ENCODE measurements around the gene HSD17B4.
"Not testable (repeated sequence)": the region's sequence is repeated elsewhere in the genome, so short reads cannot be mapped to it uniquely, and the experiment has no call there.

HSD17B4 gene

DNA sequence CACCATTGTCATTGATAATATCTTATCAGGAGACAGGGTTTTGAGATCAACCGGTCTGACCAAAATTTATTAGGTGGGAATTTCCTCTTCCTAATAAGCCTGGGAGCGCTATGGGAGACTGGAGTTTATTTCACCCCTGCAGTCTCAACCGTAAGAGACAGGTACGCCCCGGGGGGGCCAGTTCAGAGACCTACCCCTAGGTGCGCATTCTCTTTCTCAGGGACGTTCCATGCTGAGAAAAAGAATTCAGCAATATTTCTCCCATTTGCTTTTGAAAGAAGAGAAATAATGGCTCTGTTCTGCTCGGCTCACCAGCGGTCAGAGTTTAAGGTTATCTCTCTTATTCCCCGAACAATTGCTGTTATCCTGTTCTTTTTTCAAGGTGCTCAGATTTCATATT, 28.3 kb downstream of the HSD17B4 start:
- not testable (repeated sequence) for DNase-seq (ENCODE audit: low read depth)

DNA sequence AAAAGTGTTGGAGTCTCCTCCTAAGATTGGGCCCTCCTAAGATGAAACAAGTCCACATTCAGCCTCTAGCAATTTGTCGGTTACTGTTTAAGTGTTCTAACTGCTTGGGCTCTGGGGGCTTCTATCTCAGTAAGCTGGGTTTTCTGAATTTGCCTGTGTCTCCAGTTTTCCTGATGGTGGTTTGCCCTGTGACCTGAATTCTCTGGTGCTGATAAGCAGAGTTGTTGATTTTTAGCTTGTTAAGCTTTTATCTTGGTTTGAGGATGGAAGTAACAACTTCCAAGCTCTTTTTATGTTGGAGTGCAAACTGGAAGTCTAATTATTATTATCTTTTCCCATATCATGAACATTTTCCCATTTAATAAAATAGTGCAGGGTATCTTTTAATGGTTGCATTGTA, 30.9 kb downstream of the HSD17B4 start:
- no peak for DNase-seq (ENCODE audit: low read depth)

DNA sequence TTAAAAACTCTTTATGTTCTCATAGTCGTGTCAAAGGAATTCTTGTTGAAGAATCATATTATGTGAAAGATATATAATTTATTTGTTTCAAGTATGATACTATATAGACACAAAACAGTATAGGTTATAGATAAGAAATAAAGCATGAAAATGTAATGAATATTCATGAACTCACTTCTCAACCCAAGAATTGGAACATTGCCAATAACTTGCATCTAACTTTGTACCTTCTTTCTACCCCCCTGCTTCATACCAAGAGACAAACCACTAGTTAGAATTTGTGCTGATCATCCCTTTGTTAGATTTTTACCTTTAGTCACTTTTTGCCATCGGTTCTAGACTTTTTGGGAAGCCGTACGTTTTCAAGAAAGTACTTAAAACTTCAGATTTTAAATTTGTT, 32.6 kb downstream of the HSD17B4 start:
- DNase-seq (ENCODE audit: low read depth) = no peak

DNA sequence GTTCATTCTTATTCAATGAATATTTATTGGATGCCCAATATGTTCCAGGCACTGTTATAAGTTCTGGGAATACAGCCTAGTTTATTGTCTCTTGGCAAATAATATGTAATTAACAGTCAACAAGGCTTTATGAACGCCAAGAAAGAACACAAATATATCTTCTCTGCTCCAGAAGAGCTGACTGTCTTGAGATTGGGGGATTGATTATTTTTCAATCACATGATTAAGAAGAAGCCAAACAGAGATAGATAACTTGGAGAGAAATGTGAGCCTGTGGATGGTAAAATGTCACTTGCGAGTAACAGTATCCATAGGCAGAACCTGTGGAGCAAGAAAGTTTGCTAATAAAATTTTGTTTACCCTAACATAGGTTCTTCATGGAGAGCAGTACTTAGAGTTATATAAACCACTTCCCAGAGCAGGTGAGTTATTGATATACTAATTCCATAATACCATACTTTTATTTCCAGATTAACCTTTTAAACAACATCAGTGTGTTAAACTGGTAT, 49.4 kb downstream of the HSD17B4 start:
- DNase-seq (ENCODE audit: low read depth) = no peak

DNA sequence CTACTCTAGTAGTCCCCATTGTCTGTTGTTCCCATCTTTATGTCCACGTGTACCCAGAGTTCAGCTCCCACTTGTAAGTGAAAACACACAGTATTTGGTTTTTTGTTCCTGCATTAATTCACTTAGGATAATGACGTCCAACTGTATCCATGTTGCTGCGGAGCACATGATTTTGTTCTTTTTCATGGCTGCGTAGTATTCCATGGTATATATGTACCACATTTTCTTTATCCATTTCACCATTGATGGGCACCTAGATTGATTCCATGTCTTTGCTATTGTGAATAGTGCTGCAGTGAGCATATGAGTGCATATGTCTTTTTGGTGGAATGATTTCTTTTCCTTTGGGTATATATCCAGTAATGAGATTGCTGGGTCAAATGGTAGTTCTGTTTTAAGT, 51.6 kb downstream of the HSD17B4 start:
- not testable (repeated sequence) for DNase-seq (ENCODE audit: low read depth)

DNA sequence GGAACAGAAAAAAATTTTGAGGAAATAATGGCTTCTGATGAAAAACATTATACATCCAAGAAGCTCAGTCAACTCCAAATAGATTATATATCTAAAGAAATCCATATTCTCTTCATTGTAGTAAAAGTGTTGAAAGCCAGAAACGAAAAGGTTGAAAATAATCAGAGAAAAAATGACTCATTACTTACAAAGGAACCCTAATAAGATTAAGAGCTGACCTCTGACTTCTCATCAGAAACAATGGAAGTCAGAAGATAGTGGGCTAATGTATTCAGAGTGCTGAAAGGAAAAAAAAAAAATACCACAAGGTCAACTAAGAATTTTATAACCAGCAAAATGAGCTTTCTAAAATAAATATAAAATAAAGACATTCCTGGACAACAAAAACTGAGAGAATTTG, 60.0 kb downstream of the HSD17B4 start:
- no peak for DNase-seq (ENCODE audit: low read depth)

DNA sequence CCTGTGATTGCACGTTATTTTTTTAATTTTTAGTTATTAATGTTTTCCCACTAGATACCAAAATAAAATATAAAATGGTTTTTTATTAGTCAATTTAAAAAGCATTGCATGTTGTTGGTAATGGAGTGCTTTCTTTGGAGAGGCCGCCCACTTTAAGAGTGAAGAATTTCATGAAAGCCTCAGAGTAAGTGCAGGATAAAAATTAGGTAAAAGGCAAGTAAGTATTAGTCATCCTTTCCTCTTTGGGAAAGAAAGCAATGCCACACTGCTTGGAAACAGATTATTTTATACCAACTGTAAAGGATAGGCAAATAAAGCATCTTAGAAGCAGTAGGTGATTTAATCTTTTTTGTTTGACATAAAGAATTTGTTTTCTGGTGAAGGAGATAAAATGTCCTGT, 62.9 kb downstream of the HSD17B4 start:
- DNase-seq (ENCODE audit: low read depth) = no peak

DNA sequence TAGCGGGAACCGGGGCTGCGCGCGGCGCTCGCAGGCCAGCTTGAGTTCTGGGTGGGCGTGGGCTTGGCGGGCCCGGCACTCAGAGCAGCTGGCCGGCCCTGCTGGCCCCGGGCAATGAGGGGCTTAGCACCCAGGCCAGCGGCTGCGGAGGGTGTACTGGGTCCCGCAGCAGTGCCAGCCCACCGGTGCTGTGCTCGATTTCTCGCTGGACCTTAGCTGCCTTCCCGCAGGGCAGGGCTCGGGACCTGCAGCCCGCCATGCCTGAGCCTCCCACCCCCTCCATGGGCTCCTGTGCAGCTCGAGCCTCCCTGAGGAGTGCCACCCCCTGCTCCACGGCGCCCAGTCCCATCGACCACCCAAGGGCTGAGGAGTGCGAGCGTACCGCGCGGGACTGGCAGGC, 64.8 kb downstream of the HSD17B4 start:
- not testable (repeated sequence) for DNase-seq (ENCODE audit: low read depth)

DNA sequence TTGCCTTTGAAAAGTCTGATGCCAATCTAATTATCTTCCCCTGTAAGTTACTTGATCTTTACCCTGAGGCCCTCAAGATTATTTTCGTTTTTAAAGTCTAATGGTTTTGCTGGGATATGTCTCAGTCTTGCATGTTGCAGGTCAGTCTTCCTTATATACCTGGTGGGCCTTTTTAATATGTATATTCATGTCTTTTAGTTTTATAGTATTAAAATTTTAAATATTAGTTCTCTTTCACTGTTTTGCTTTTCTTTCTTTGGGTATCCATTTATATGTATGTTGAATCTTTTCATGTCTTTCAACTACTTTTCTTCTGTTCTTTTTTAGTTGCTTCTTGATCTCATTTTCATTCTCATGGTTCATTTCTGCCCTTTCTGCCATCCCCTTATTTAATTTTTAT, 68.9 kb downstream of the HSD17B4 start:
- DNase-seq (ENCODE audit: low read depth) = no peak

DNA sequence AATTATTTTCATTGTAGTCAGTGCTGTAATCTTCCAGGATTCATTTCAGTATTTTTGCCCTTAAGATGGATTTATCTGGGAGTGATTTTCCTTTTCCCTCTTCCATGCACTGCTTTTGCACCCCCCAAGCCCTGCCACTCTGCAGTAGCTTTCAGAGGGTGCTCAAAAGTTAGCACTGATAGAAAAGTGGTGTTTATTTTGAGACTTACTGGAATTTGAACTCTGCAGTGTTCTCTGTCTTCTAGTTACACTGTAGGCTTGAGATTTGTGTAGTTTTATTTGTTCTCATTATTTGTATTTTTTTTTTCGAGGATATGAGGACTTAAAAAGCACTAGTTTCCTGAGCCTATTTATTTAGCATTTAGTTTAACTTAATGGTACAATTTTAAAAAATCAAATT, 70.5 kb downstream of the HSD17B4 start:
- no peak for DNase-seq (ENCODE audit: low read depth)

DNA sequence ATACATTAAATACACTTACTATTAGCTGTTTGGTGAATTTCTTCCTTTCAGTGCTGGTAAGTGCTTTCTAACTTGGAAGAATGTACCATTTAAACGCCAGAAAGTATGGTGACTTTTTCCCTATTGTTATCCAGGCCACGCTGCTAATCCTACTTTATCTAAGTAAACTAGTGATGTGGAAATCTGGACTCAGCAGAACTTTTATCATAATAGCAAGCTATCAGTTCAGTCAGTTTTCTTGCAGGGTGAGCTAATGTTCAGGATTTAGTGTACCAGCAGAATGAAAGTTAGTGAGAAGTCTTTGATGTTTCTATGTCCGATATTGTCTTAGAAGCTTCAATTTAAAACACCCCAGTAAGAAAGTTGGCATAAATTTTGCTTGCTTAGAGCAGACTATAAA, 72.2 kb downstream of the HSD17B4 start:
- no peak for DNase-seq (ENCODE audit: low read depth)

DNA sequence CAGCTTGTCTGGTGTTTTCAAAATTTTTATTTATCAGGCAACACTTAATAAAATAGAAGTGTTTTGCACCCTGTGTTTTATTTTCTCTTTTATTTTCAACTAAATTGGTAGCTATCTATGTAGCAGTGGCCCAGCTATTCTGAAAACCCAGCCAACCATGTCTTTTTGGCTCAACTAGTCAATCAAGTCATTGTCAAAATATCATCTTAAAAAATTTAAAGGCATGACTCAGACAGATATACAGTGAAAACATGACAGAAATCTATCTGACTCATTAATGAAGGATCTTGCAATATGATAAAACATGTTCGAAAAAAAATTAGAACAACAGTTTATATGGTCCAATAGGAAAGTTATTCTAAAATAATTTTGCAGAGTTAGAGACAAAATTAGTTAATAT, 75.1 kb downstream of the HSD17B4 start:
- no peak for DNase-seq (ENCODE audit: low read depth)

DNA sequence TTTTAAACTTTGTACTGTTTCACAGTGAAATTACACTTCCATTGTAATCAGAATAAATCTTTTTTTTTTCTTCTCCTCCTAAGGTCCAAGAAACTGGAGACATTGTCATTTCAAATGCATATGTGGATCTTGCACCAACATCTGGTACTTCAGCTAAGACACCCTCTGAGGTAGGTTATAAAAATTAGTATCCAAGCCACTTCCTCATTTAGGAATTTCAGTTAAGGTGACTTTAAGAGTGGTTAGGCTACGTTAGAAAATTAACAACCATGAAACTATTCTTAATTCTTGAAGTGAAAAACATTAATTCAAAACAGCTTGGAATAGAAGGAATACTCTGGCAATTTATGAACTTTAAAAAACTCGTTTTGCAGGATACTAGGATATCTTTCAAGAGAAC, 77.5 kb downstream of the HSD17B4 start:
- no peak for DNase-seq (ENCODE audit: low read depth)

DNA sequence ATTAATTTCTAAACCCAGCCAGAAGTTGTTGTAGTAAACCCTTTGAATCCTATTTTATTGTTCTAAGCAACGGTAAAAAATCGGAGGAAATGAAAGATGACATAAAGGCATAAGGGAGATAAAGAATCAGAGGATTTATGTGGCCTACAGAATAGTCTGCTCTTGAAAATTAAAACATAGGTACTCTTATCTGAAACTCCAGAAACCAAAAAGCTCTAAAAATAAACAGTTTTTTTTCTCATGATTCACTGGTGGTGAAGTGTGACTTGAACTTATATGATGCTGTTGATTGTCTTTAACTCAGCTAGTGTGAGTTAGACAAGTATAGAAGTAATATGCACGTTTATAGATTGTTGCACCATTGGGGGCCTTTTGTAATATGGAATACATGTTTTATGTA, 80.3 kb downstream of the HSD17B4 start:
- no peak for DNase-seq (ENCODE audit: low read depth)

DNA sequence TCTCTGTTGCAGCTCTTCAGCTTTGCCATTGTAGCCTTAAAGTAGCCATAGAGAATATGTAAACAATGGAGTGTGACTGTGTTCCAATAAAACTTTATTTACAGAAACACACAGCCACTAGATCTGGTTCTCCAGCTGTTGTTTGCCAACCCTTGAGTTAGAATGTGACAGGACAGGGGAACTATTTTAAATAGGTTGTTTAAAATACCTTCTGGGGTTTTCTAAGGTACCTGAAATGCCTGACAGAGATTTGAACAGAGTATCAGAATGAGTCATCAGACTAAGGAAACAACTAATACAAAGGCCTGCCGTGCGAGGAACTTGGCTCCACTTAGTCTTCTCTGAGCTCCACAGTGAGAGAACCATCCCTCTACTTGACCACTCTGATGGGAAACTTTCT, 85.4 kb downstream of the HSD17B4 start:
- no peak for DNase-seq (ENCODE audit: low read depth)

DNA sequence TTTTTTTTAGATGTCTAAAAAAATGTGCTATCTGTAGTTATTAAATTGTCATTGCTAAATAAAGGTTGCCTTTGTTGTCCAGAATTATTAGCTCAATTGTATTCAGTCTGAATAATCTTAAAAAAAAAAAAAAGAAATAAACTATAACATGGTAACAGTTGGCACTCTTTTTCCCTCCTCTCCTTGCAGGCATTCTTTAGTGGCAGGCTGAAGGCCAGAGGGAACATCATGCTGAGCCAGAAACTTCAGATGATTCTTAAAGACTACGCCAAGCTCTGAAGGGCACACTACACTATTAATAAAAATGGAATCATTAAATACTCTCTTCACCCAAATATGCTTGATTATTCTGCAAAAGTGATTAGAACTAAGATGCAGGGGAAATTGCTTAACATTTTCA, 89.4 kb downstream of the HSD17B4 start:
- DNase-seq (ENCODE audit: low read depth) = no peak

DNA sequence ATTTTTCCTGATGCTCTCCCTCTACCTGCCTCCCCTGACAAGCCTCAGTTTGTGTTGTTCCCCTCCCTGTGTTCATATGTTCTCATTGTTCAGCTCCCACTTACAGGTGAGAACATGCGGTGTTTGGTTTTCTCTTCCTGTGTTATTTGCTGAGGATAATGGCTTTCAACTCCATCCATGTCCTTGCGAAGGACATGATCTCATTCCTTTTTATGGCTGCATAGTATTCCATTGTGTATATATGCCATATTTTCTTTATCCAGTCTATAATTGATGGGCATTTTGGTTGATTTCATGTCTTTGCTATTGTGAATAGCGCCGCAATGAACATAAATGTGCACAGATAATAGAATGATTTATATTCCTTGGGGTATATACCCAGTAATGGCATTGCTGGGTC, 99.5 kb downstream of the HSD17B4 start:
- no peak for DNase-seq (ENCODE audit: low read depth)

DNA sequence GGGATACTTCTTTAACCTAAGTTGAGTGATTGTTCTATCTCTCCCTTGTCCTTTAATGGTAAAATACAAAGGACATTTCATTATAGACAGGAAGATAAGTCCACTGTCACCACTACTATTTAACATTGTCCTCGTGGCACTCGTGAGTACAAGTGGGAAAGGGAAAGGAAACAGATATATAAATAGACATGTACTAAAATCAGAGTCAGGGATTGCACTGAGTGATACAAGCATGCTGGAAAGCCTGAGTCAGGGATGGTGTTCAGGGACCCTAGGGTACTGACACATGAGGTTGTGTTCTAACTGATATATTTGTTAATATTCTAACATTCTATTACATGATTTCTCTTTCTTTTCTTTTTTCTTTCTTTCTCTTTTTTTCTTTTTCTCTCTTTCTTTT, 102.3 kb downstream of the HSD17B4 start:
- DNase-seq (ENCODE audit: low read depth) = no peak

DNA sequence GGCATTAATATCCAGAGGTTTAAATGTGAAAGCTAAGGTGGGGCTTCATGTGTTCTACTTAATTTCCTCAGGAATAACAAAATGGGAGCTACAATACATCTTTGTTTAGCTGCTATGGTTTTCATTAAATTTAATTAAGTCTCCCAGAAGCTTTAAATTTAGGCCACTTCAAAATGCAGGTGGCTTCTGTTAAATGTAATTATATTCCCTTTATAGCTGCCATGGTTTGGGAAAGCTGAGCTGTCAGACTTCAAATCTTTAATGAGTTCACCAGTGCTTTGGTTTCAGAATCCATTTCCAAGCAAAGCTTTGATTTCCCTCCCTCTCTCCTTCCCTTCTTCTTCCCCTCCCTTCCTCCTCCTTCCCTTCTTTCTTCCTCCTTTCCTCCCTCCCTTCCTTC, 118.6 kb downstream of the HSD17B4 start:
- DNase-seq (ENCODE audit: low read depth) = no peak

DNA sequence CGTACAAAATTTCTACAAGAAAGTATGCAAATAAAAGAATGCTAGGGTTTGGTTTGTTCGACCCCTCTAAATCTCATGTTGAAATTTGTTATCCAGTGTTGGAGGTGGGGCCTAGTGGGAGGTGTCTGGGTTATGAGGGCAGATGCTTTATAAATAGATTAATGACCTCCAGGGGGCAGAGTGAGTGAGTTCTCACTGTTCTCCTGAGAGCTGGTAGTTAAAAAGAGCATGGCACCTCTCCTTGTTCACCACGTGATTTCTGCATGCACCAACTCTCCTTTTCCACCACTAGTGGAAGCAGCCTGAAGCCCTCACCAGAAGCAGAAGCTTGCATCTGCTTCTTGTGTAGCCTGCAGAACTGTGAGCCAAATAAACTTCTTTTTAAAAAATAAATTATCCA, 126.6 kb downstream of the HSD17B4 start:
- peak; percentile 43 for DNase-seq (ENCODE audit: low read depth)

DNA sequence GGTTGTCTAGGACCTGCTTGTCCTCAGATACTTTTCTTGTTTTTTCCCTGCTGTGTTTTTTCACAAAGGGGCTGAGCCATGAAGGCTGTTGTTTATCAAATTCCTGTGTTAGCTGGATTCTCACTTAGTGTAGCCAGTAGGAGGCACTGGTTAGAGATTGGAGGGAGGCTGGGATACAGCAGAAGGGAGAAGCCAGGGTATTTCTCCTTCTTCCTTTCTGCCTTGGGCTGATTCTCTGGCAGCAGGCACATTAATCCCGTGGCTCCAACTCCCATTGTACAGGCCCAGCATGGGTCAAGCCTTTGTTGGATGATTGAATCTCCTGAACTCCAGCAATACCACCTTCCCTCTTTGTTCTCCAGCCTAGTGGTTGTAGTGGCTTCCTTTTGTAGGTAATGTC, 130.7 kb downstream of the HSD17B4 start:
- no peak for DNase-seq (ENCODE audit: low read depth)

DNA sequence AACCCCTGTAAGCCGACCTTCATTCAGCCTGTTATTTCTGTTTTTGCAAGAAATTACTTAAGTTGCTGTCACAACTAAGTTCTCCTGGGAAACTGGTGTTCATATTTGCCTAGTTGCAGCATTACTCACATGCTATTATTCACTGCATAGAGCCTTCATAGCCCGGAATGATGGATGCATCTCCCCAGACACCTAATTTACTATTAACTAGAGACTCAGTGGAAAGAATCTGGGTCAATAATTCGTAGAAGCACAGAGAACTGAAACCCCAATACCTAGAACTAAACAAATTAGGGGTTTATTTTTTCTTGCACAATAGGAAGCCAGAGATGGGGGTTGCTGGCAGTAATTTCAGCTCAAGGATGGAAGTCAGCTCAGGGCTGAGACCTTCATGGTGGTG, 131.4 kb downstream of the HSD17B4 start:
- DNase-seq (ENCODE audit: low read depth) = no peak

All from CMK (cell line).